Measurements from ENCODE around the gene ARHGAP26.

The ARHGAP26 gene, protein sequence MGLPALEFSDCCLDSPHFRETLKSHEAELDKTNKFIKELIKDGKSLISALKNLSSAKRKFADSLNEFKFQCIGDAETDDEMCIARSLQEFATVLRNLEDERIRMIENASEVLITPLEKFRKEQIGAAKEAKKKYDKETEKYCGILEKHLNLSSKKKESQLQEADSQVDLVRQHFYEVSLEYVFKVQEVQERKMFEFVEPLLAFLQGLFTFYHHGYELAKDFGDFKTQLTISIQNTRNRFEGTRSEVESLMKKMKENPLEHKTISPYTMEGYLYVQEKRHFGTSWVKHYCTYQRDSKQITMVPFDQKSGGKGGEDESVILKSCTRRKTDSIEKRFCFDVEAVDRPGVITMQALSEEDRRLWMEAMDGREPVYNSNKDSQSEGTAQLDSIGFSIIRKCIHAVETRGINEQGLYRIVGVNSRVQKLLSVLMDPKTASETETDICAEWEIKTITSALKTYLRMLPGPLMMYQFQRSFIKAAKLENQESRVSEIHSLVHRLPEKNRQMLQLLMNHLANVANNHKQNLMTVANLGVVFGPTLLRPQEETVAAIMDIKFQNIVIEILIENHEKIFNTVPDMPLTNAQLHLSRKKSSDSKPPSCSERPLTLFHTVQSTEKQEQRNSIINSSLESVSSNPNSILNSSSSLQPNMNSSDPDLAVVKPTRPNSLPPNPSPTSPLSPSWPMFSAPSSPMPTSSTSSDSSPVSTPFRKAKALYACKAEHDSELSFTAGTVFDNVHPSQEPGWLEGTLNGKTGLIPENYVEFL

DNA sequence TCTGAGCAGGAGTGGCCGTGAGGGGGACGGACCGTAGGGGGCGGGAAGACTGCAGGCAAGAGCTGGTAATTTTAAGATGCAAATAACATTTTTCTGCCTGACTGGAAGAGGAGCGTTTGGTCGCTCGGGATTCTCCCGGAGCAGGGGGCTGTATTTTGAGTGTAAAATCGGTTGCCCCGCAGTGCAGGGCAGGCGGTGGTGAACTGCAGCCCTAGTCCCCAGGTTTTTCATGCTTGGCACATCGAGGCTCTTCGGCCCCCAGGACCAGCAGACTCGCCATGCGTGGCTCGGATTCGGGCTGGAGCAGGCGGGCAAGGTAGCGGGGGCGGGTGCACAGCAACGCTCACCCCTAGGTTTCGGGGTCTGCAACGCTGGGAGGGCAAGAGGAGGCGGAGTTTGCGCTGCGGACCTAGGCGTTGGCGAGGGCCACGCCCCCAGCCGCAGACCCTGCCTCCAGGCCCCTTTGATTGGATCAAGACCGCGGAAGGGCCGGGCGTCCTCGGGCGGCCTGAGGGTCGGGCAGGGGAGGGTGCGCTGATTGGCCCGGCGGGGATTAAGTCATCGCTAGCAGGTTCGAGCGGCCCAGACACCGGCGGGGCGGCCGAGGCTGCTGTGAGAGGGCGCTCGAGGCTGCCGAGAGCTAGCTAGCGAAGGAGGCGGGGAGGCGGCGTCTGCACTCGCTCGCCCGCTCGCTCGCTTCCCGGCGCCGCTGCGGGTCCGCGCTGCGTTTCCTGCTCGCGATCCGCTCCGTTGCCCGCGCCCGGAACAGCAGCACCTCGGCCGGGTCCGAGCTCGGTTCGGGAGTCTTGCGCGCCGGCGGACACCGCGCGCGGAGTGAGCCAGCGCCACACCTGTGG, at the start of gene ARHGAP26:
TSS of gene ARHGAP26 (plus strand) at position 585 of the 857 bp plus-strand sequence. CDS start 385 bp downstream, outside the sequence.
- peak; percentile 93 for DNase-seq

DNA sequence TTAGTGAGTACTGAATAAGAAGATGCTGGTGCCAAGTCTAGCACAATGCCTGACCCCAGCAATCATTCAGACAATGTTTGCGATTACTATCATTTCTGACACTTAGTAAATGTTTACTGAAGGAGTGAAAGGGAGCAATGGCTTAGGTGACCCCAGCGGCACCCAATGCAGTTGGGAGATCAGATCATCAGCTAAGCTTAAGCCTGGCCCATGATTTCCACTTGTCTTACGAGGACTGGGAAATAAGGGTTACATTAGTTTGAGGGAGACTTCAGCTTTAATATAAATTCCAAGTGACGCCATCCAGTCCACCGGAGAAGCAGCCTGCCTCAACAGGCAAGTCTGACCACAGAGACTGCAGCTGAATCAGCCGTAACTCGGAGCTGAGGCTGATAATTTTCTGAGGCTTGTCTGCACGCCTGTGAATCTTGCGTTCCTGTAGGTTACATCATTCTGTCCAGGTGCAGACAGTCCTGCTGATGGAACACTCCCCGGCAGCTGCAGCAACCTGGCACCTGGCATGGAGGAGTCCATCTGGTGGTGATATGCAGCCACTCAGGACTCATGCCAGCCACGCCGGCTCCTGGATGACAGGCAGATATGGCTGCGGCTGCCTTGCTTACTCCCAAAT, 49.4 kb upstream of the ARHGAP26 start:
- no peak for DNase-seq

DNA sequence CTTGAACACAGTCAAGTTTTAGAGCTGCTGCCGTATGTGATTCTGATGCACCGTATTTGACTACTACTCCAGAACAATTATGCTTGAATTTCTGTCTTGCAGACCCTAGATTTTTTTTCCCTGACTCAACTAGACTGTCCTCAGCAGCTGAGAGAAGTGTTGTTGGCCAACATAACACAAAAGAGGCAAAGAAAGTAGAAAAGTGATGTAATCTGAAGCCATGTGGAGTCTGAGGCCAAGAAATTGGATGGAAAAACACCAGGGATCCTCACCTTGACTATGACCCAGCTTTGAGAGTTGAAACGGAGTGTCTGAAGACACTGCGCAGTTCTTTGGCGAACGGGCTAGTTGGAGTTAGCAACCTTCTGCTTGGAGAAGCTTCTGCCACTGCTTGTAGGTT, 48.0 kb upstream of the ARHGAP26 start:
- no peak for DNase-seq

DNA sequence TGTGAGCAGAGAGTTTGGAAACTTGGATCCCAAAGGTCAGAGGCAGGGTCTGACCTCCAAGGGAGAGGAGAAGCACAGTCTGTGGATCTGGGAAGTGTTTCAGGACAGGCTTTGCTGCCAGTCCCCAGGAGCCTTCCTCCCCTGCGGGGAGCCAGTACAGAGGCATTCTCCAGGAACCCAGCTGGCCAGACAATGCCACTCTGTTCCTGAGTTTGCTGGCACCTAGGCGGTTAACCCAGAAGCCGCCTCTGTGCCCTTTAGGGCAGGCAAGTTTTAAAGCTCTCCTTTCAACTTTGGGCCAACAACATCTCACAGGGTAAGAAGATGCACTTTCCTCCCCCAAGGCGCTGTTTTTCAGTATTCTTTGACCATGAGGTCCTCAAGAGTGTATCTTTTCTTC, 47.3 kb upstream of the ARHGAP26 start:
- DNase-seq: no peak

DNA sequence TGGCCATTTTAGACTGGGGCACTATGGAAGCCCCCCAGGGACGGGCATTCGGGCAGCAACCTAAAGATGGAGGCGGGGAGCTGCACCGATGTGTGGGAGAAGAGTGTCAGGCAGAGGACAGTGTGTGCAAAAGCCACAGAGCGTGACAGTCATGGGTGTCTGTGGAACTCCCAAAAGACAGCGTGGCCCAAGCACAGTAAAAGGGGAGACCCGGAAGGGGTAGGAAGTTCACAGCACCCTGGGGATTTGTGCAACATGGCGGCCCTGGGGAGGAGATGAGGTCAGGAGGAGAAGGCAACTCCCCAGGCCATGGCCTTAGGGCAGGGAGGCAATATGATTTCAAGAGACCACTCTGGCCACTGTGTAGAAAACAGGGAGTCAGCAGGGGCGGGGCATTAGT, 45.4 kb upstream of the ARHGAP26 start:
- no peak for DNase-seq

DNA sequence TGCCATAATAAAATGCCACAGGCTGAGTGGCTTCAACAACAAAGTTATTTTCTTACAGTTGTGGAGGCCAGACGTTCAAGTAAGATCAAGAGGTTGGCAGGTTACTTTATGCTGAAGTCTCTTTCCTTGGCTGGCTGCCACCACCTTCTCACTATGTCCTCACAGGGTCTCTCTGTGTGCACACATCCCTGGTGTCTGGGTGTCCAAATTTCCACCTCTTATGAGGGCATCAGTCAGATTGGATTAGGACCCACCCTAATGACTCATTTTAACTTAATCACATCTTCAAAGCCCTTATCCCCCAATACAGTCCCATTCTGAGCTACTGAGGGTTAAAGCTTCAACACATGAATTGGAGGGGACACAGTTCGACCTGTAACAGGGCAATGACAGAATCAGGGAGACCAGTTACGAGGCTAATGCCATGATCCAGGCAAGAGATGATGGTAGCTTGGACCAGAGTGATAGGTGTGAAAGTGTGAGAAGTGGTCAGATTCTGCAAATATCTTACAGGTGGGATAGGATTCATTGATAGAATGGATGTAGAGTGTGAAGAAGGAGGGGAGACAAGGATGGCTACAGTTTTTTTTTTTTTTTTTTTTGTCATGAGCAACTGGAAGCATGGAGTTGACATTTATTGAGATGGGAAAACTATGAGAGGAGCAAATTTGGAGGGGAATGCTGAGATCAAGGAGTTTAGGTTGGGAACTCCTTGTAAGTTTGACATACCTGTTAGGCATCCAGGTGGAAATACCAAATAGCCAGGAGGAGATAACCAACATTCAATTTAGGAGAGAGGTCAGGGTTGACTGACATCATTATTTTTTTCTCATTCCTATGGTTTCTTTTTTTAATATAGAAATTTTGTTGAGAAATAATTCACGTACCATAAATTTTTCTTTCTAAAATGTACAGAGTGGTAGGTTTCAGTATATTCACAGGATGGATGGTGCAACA, 44.7 kb upstream of the ARHGAP26 start:
- no peak for DNase-seq

DNA sequence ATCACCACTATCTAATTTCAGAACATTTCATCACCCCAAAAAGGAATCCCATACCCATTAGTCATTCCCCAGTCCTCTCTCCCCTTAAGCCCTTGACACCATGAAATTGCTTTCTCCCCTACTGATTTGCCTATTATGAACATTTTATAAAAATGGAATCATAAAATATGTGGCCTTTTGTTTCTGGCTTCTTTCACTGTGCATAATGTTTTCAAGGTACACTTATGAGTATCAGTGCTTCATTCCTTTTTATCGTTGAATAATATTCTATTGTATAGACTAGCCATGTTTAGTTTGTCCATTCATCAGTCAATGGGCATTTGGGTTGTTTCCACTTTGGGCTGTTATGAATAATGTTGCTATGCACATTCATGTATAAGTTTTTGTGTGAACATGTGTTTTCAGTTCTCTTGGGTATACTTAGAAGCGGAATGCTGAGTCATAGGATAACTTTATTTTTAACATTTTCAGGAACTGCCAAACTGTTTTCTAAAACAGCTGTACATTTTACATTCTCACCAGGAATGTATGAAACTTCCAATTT, 43.9 kb upstream of the ARHGAP26 start:
- DNase-seq: no peak

DNA sequence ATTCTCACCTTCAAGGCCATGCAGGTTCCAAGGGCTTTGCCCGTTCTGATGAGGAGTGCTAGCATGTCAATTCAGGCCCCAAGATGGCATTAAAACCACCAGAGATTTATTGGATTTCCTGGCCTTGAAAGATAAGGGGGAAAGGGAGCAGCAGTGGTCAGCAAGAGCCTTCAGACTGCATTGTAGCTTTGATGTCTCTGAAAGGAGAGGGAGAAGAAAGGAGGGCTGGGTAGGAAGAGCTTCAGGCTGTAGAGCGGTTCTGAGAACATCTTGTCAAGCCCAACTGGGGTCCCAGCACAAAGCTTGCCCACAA, 42.5 kb upstream of the ARHGAP26 start:
- DNase-seq: no peak

DNA sequence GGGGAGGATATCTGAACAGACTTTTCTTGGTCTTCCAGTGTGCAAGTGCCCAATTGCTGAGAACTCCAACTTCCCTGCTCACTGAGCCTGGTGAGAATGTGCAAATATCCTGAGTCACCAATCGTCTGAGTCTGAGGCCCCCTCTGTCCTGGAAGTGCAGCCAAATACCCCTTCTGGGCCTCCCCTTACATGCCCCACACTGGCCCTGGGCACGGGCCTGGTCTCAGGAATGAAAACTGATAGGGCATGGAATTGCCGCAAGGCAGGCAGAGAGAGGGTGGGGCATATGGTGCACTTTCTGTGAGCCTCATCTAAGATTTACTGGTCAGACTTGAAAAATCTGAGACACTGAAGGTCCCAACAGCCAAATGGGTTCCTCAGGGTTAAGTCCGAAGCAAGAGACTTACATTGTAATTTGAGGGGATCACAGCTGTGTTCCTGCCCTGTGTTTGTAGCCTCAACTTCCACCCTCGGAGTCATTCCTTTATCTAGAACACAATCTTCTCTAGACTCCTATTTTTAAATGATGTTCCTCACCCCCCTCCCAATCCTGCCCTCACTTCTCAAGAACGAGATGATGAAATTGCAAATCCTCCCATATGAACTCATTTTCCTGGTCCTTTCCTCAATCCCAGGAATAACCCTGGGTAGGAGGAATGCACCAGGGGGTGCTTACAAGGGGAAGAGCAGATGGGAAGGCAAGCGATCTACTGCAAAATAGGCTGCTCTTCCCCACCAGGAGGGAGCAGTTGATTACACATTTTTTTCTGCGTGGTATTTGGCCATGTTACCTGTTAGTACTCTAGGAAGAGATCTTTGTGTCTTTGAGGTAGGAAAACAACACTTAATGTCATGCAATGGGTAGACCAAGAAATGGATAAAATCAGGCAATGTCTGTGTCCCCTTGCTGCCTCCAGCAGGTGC, 34.6 kb upstream of the ARHGAP26 start:
- no peak for DNase-seq

DNA sequence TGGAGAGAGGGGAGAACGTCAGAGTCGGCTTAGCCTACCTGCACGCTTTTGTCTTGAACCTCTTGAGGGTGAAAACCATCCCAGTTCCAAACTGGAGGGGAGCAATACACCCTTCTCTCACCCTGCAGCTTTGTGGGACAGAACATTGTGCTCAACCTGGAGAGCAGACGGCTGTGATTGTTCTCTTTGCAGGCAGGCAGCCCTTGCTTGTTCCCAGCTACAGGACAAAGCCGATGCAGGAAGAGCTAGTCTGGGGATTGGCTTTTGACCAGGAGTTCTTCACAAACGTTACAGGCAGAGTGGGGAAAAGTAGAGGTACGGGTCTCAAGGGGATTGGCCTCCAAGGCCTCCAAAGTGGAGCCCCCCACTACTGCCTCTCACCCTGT, 33.9 kb upstream of the ARHGAP26 start:
- DNase-seq: no peak

DNA sequence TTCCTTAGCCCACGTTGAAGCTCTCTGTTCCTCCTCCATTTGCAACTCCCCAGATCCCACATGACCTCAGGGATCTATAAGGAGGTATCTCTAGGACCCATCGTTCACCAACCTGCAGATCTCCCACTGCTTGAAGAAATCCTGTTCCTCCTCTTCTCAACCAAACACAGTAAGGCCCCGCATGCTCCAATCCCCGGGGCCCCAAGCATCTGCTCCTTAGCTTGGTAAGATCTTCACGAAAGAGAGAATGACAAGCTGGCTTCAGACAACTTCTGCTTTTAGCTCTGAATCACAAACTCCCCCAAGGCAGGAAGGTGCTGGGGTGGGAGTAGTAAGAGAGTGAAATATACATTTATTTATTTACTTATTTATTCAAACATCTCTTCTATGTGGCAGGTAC, 33.0 kb upstream of the ARHGAP26 start:
- DNase-seq: no peak

DNA sequence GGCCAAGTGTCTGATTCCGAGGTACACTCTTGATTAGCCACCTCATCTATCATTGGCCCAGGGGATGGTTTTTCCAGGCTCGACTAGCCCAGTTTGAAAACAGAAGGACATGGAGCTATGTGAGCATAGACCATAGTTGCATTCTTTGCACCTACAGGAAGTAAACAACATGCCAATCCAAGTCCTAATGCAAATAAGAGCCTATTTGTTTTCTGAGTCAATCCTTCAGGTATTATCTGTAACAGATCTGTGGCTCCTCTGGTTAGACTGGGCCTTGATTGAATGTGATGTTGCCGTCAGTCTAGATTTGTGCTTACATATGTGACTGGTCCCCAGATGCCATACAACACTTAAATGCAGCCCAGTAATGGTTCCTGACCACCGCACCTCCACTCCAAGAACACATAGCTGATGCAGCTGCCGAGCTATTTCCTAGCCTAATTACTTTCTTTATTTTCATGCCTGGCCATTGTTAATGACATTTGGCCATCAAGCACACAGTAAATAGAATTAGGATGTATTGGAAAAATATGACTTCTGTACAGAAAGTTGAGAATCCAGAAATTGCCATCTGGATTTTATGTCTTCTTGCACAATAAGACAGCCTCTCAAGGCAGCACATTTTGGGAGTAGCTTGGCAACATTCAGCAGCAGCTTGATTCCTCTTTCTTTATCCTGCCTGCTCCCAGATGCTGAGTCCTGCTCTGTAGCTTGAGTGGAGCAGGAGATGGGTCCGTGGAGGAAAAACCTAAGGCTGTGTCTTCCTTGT, 29.5 kb upstream of the ARHGAP26 start:
- no peak for DNase-seq

DNA sequence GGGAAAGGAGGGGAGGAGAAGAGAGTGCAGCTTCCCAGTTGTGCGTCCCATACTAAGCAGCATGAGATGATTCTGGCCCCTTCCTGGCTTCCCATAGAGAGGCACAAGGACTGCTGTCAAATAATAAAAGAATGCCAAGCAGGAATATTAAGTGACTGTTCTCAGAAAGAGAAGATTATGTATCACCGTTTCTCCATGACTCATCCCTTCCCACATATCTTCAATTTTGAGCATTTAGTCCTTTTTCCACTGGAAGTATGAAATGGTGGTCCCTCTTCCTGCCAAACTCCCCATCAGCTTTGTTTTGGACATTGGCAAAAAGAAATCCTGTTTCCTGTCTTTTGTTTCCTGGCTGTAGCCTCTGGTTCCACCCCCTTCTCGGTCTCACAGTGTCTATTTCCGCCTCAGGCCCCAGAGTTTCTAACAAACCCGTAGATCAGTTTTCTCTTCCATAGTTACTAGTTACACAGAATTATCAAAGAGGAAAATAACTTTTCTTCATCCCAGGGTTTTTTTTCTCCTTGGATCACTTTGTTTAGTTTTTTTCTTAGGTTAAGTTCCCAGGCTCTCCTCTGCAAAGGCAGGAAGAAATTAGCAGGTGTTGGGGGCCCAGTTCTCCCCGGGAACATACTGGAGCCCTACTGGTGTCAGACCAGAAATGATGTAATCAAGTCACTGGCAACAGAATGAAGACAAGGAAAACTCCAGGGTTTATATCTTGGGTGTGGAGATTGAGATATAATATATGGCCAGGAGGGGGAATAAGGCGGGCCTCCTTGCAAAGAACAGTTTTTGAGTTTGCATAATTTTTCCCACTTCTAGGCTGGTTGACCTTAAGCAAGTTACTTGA, 26.4 kb upstream of the ARHGAP26 start:
- DNase-seq: no peak

DNA sequence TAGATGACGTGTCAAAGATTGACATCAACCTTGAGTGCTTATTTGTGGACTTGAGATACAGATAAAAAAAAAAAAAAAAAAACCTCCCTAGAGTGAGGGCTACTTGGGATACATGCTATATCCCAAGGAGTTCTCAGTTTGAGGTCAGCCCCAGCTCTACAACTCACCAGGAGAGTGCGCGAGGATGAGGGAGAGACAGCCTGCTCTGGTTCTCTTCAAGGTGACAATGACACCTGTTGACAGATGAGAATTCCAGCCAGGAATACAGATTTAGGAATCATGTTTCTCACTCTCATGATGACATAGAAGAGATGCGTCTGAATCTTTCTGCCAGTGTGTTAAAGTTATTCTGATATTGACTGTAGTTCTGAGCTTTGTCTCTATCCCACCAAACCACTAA, 24.9 kb upstream of the ARHGAP26 start:
- DNase-seq: no peak

DNA sequence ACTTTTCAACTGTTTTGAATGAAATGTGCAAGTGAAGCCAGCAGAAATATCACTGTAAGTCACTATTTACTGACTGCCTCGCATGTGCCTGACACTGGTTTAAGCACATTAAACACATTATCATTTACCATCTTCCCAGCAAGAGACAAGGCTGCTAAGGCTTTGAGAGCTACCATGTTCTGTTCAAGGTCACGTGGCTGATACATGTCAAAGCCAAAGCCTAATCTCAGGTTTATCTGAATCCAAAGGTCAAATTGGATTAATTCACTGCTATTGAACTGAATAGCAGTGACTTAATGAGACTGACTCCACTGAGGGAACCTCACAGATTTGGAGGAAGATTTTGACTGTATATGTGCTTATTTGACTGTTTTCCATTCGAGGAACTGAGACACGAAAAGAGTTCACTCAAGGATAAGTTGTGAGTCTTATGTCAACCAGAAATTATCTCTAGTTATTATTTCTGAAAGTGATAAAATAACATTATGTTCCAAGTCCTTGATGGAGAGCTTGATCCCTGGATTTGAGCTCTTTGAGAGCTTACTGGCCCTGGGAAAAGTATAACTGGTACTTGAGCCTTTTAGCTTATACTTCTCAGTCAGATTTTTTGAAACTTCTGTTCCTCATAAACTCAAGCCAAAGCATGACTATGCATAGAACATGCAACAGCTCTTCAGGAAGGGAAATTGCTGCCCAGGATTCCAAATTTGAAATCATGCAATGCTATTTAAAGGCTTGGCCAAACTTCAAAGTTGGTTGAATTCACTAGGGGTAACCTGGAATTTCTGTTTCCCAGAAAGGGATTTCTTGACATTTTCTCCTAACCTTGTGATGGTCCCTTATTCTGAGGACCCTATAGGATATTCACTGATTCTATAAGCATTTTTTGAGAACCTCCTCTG, 23.4 kb upstream of the ARHGAP26 start:
- no peak for DNase-seq

DNA sequence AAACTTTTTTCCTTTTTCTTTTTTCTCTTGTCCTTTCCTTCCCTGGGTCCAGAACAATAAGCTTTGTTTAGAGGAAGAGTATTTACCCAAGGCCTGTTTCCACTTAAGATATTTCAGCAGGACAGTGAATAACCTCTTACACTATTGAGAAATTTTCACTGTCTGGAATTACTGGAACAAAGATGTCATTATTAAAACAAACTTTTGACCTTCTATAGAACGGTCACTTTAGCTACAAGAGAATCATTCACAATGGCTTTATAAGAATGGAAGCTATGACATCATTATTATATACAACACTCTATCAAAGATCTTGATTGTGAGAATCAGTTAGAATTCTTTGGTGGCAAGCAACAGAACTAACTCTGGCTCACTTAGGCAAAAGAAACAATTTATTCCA, 22.0 kb upstream of the ARHGAP26 start:
- DNase-seq: no peak

DNA sequence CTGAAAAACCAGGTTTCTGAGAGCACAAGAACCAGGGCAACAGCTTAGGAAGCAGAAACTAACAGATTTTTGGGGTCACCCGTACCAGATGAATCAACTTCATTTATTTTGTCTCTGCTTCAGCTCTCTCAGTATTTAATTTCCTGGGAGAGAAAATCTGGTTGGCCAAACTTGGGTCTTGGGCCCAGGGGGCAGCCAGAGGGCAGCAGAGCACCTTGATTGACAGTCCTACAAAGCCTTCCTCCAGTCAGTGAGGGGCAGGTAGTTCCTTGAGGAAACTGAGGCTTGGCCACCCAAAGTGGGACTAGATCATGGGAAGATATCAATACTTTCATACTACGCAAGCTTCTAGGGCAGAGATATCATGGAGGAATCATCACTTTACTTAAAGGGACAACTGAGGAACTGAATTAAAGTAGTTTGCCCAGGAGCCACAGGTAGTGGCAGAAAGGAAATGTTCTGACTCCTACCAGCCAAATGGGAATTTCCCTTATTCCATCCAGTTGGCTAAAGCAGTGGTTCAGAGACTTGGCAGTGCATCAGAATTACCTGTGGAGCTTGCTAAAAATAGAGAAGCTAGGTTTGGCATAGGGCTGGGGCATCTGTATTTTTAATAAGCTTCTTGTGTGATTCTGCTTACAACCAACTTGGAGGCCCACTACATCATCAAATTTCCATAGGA, 21.5 kb upstream of the ARHGAP26 start:
- peak; percentile 47 for DNase-seq

Data from CD4-positive, alpha-beta T cell treated with Interleukin-4 for 4 hours (primary cell).